Activated CD4-positive, alpha-beta T cell treated with anti-CD3 and anti-CD28 coated beads, Interleukin-2, amount 50 U/mL, for 24 hours (primary cell): ENCODE measurements around the gene RCBTB2.

Experiments used
- DNase-seq, 2 donors: peaks; one replicate each; pipeline ENCODE4 v3.0.0-alpha.2; 2020; ENCODE audit warnings: low read depth in 1 of 2, low spot score in 1 of 2

Gene RCBTB2

GRCh38 chr13:48496271-48497161 lies 36.4 kb downstream of the RCBTB2 start:
- no peak for DNase-seq

DNA sequence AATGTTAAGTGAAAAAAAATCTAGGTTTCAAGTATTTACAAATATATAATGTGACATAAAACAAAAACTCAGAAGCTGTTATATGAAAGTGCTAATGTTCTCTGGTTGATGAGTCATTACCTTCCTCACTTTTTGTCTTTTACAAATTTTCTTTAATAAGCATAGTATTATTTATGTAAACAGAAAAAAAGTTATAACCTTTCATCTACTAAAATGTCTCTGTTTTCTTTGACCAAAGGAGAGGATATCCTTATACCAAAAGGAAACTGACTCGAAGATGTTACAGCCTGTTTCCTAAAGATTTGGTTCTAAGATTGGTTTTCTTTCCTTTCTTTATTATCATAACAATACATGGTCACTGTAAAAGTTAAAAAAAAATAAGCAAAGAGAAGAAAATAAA lies 38.0 kb downstream of the RCBTB2 start:
- no peak for DNase-seq

DNA sequence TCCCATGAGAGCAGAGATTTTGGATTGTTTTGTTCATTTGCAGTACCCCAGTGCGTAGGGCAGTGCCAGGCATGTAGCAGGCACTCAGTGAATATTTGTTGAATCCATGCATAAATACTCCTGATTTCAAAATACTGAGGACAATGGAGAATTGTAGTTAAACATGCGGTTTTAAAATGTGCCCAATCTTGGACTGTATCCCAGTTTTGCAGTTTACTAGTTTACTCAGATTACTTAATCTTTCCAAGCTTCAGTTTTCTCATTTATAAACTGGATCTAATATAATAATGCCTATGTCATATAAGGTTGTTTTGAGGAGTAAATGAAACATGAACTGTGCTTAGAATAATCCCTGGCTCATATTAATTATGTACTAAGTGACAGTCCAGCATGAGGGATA lies 39.0 kb downstream of the RCBTB2 start:
- no peak for DNase-seq

- DNase-seq: no peak
These were observed 39.7 kb downstream of the RCBTB2 start for GRCh38 chr13:48493066-48493765.

DNA sequence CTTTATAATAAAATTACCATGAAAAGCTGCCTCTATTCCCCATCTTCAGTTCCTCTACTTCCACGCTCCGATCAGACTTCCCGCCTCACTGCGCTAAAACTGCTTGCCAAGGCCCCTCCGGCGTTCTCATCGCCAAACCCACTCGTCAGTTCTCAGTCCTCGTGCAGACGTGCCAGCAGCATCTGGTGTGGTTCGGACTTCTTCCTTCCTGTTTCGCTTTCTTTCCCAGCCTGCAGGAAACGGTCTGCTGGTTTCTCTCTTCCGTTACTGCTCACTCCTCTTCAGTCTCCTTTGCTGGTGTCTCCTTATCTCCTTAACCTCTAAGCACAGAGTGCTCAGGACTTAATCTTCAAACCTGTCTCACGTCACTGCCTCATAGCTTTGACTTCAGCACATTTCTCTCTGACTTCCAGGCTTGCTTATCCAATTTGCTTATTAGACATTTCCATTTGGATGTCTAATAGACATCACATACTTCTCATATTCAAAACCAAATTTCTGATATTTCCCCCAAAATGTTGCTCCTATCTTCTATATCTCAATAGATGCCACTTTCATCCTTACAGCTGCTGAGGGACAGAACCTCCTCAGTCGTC lies 40.3 kb downstream of the RCBTB2 start:
- peak in 1 of 2 donors; percentile 49 for DNase-seq

- DNase-seq: no peak
These were observed 40.8 kb downstream of the RCBTB2 start for GRCh38 chr13:48492096-48492440.

GRCh38 chr13:48491423-48492095 lies 41.3 kb downstream of the RCBTB2 start:
- no peak for DNase-seq

GRCh38 chr13:48490241-48490640 lies 42.6 kb downstream of the RCBTB2 start:
- no peak for DNase-seq

DNA sequence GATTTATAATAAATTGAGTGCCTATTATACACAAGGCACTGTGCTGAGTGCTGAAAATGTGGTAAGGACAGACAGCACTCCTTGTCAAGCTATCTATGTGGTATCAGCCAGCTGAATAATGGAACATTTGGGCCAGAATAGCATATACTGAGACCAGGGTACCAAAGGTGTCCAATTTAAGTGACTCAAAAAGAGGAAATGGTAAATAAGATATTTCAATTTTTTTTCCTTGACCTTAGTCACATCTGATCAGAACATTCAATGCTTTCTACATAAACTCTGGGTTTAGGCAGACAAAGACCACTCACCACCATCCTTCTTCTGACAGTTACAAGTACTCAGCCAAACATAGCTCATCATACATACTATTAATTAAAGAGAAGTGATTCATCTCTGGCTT lies 43.2 kb downstream of the RCBTB2 start:
- no peak for DNase-seq

DNA sequence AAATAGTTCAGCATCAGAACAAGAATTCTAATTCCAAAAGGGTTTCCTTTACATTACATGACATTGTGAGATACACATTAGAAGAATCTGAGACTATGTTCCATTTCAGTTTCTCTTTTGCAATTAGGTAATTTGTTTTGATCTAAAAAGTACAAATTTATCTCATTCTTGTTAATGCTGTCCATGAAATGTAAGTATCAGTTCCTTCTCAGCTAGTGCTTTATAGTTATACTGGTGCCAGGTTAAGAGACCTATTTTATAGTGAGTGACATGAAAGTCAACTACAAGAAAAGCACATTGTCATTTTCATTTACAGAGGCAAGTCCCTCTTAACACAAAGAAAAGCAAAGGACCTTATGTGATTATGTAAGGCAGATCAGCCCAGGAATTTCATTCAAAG lies 43.9 kb downstream of the RCBTB2 start:
- no peak for DNase-seq

DNA sequence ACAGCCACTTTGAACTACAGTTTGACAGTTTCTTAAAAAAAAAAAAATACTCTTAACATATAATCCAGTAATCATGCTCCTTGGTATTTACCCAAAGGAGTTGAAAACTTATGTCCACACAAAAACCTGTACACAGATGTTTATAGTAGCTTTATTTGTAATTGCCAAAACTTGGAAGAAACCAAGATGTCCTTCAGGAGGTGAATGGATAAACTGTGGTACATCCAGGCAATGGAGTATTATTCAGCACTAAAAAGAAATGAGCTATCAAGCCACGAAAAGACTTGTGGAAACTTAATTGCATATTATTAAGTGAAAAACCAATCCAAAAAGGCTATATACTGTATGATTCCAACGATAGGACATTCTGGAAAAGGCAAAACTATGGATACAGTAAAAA lies 44.9 kb downstream of the RCBTB2 start:
- no peak for DNase-seq

DNA sequence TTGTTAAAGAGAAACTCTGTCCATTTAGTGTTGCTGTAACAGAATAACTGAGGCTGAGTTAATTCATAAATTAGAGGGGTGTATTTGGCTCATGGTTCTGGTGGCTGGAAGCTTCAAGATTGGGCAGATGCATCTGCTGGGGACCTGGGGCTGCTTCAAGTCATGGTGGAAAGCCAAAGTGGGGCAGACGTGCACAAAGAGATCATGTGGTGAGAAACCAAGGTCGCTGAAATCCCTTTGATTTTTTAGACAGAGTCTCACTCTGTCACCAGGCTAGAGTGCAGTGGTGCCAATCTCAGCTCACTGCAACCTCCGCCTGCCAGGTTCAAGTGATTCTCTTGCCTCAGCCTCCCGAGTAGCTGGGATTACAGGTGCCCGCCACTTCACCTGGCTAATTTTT lies 46.0 kb downstream of the RCBTB2 start:
- no peak for DNase-seq

DNA sequence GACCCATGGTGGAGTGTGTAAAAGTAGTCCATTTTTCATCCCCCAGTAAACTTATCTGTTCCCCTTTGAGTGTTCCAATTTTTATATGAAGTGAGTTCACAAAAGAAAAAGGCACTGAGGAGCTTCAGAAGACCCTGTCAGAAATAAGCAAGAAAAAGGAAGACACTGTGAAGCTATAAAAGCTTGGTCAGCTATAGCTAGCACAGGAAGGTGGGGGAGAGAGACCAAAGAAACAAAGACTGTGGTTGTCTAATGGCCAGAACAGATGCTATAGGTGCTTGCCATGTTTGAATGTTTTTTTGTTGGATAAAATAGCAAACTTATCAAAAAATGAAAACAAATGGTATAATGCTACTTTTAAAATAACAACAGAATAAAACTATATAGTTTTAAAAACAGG lies 46.5 kb downstream of the RCBTB2 start:
- DNase-seq: no peak

- no peak for DNase-seq
These were observed 47.4 kb downstream of the RCBTB2 start for GRCh38 chr13:48485432-48485831.

DNA sequence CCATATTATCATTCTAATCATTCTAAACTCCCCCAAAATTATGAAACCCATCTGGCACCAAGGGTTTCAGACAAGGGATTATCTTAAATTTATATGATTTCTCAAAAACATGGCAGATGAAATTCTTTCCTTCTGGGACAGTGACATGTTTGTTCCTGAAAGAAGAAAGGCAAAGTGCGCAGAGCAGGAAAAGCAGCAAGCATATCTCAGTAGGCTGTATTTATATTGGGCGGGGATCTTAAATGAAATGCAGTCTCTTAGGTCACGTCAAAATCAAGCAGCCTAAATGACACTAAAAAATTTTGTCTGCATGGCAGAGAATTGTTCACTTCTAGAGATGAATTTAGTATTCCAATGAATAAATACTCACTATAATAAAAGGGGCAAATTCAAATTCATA lies 49.3 kb downstream of the RCBTB2 start:
- DNase-seq: no peak

- DNase-seq: no peak
These were observed 54.5 kb downstream of the RCBTB2 start for GRCh38 chr13:48478391-48478790.

DNA sequence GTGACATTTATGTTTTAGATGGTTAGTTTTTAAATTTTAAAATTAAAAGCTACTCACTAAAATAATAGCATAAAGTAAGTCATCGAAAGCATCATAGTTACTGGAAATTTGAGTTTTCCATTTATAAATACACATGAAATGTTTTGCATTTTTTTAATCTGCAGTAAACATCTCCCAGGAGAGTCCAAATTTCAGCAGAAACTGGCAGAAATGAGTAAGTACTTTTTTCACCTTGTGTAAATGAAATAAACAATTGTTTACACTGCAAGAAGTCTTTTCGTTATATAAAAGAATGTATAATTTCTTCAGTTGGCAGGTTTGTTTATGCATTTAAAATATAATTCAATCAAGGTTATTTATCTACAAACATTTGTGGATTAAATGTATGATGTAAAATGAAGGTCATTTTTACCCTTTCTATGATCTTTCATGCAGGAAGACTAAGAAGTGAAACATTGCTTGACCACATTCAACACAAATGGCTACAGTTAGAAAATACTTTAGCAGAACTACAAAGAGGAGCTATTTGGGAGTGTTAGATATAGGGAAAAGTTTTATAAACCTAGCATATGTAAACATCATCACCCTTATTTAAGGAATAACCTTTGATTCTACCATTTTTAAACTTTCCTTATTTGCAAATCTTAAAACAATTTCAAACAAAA lies 55.6 kb downstream of the RCBTB2 start:
- DNase-seq: no peak

GRCh38 chr13:48476686-48477085 lies 56.2 kb downstream of the RCBTB2 start:
- DNase-seq: no peak

DNA sequence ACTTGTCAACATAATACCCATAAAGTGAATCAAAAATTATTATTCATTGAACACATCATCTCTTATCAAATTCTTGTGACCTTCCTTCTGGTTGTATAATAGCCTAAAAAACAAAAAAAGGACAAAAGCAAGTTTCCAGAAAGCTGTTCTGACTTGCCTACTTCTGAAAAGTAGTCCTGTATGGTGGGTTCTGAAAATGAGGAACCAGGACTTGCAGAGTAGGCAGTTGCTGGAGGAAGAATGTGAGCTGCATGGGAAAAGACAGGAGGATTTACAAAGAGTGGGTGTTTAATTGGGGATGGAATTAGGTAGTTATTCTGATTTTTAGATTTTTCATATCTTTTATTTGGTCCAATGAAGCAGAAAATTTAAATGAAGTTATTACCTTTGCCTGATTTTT lies 56.7 kb downstream of the RCBTB2 start:
- DNase-seq: no peak

DNA sequence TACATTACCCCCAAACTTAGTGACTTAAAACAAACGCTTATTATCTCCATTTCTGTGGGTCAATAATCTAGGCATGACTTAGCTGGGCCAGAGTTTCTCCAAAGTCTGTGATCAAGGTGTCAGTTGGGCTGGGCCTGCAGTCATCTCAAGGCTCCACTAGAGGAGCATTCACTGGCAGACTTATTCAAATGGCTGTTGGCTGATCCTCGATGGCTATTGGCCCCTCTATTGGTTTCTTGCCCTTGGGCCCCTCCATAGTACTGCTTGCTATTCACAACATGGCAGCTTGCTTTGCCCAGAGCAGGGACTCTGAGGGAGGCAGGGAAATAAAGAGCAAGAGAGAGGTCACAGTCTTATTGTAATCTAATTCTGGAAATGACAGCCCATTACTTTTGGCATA lies 57.6 kb downstream of the RCBTB2 start:
- no peak for DNase-seq

GRCh38 chr13:48457578-48458242 lies 75.2 kb downstream of the RCBTB2 start:
- no peak for DNase-seq
